Esophagus muscularis mucosa (tissue), 4 donors: ENCODE results near the gene ASTN2.

ENCODE experiments used
- CTCF ChIP-seq, 3 experiments: fragments of 200-600 bp in 2 of 3; fragments of 450-650 bp in 1 of 3; sonication (generic) in 2 of 3; IDR thresholded peaks; one replicate each; pipeline ENCODE4 v1.5.1; 2017 to 2019; ENCODE audit warnings: antibody characterized with exemption in 3 of 3, mild to moderate bottlenecking in 2 of 3, moderate library complexity in 1 of 3
- EP300 ChIP-seq: sonication (generic); formaldehyde crosslinking; IDR thresholded peaks from one replicate; pipeline ENCODE4 v1.6.1; 2017; ENCODE audit warnings: antibody characterized with exemption
- POLR2A ChIP-seq: fragments of 450-650 bp; IDR thresholded peaks from one replicate; pipeline ENCODE4 v1.6.1; 2017; ENCODE audit warnings: antibody characterized with exemption, moderate library complexity, mild to moderate bottlenecking, low read depth
- POLR2AphosphoS5 ChIP-seq, 2 donors: sonication (generic); formaldehyde crosslinking; IDR thresholded peaks; one replicate each; pipeline ENCODE4 v1.6.1; 2017; ENCODE audit warnings: antibody characterized with exemption in 2 of 2

- no peak for TF ChIP-seq POLR2AphosphoS5 (IDR thresholded peaks at IDR 0.05)
- TF ChIP-seq POLR2A: no peak
- no peak for TF ChIP-seq CTCF (IDR thresholded peaks at IDR 0.05)
- TF ChIP-seq EP300: no peak
These were observed 918.7 kb downstream of the ASTN2 start for GRCh38 chr9:116496167-116496566.
